HepG2 (cell line): ENCODE data around the gene SLC51B. TPM values are rescaled to one million over a fixed set of nuclear protein-coding genes. Genes with fewer than 3 reads are reported as not detected.

Source experiments
- DNMT1 ChIP-seq: sonication (generic); formaldehyde crosslinking; IDR thresholded peaks from 2 replicates; pipeline ENCODE4 v1.5.1; 2020; ENCODE audit warnings: mild to moderate bottlenecking, missing genetic modification reagents
- HCFC1 ChIP-seq: fragments of 150-350 bp; IDR thresholded peaks from 2 replicates; pipeline ENCODE4 v1.6.1; 2014; ENCODE audit warnings: low read depth, low read length
- NFIB ChIP-seq: sonication (generic); formaldehyde crosslinking; IDR thresholded peaks from 2 replicates; pipeline ENCODE4 v1.9.0; 2021; ENCODE audit warnings: missing genetic modification reagents, mild to moderate bottlenecking, borderline replicate concordance
- NRL ChIP-seq: sonication (generic); formaldehyde crosslinking; IDR thresholded peaks from 2 replicates; pipeline ENCODE4 v1.5.0; 2020; ENCODE audit warnings: missing genetic modification reagents, mild to moderate bottlenecking, moderate library complexity, borderline replicate concordance
- SOX6 ChIP-seq, 2 experiments: fragments of 450-650 bp in 1 of 2; sonication (generic) in 1 of 2; formaldehyde crosslinking in 1 of 2; IDR thresholded peaks; 2 replicates each; pipeline versions ENCODE4 v1.4.0 to v1.6.1; 2017 to 2020; ENCODE audit warnings: antibody characterized with exemption in 1 of 2, mild to moderate bottlenecking in 1 of 2, missing genetic modification reagents in 1 of 2
- ZBTB33 ChIP-seq: sonication (generic); formaldehyde crosslinking; IDR thresholded peaks from 2 replicates; pipeline ENCODE4 v1.4.0; 2020; ENCODE audit warnings: missing genetic modification reagents
- ZBTB38 ChIP-seq: sonication (generic); formaldehyde crosslinking; IDR thresholded peaks from 2 replicates; pipeline ENCODE4 v1.5.1; 2020; ENCODE audit warnings: mild to moderate bottlenecking, missing genetic modification reagents
- ZNF572 ChIP-seq: sonication (generic); formaldehyde crosslinking; IDR thresholded peaks from 2 replicates; pipeline ENCODE4 v1.5.1; 2020; ENCODE audit warnings: mild to moderate bottlenecking, missing genetic modification reagents
- polyA plus RNA-seq, 8 experiments: library from polyadenylated mRNA; depleted of rRNA in 3 of 8; stranded (reverse) in 7 of 8; unstranded in 1 of 8; fragments of >200 nt; fragmentation: Illumina TruSeq in 4 of 8; extraction: Trizol in 4 of 8; gene quantifications; 2 replicates each; pipeline versions ENCODE4 v1.2.1 to v1.2.3, GENCODE V29; 2011 to 2016; ENCODE audit warnings: low read depth in 4 of 8, missing spikeins in 1 of 8, mixed read lengths in 1 of 8; ENCODE audit not compliant: insufficient read depth in 1 of 8
- total RNA-seq, 5 experiments: library from RNA; depleted of rRNA; stranded (reverse); fragments of >200 nt; fragmentation: Illumina TruSeq; extraction: Trizol; gene quantifications; 2 replicates each; pipeline ENCODE4 v1.2.3, GENCODE V29; 2016; ENCODE audit warnings: low read depth in 1 of 5
- TF ChIP-seq, protein P1 (sequence below), 2 experiments: fragments of 450-650 bp in 1 of 2; sonication (generic) in 1 of 2; formaldehyde crosslinking in 1 of 2; IDR thresholded peaks; 2 replicates each; pipeline versions ENCODE4 v1.6.1 to v1.8.0; 2016 to 2022; ENCODE audit warnings: antibody characterized with exemption in 1 of 2, mild to moderate bottlenecking in 1 of 2, missing genetic modification reagents in 1 of 2
- TF ChIP-seq, protein P2 (sequence below): sonication (generic); formaldehyde crosslinking; conservative IDR thresholded peaks from 2 replicates; pipeline ENCODE4 v1.8.1; 2023; ENCODE audit warnings: missing genetic modification reagents
- TF ChIP-seq, protein P3 (sequence below): sonication (generic); formaldehyde crosslinking; IDR thresholded peaks from 2 replicates; pipeline ENCODE4 v1.9.0; 2022; ENCODE audit warnings: missing genetic modification reagents, mild to moderate bottlenecking, borderline replicate concordance

Gene SLC51B
- total and polyA plus RNA-seq, 2 of the 13 experiments (the other 11 are each of a cell fraction or from before 2014, with no cell fraction given): 14.9 to 17.1 TPM

DNA sequence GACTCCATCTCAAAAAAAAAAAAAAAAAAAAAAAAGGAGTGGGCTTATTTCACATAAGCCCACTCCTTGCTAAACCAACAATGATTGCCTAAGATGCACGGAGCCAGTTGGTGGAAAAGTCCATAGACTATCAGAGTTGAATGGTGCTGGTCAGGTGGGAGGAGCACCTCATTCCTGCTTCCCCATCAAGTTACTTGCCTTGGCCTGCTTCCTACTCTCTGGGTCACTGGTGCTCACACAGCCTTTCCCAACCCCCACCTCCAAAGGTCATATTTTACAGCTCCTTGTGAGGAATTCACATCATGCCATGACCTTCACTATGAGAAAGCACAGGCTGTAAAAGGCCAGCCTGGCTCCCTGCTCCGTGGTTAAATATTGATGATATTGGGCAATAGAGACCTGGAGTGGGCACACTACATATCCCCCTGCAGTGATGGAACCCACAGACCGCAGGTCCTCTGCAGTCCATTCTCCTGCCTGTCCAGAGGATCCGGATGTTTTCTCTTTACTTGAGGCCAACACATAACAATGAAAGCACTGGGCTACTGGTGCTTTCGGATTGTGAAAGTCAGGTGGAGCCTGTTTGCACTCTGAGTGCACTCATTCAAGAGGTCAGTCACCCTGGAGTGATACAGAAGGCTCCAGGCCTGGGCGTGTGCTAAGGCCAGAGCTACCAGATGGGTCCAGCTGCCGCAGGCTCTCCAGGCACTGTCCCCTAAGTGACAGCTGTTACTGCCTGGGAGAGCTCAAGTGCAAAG is at the start of gene SLC51B (continued):
- TF ChIP-seq, protein P1, sequence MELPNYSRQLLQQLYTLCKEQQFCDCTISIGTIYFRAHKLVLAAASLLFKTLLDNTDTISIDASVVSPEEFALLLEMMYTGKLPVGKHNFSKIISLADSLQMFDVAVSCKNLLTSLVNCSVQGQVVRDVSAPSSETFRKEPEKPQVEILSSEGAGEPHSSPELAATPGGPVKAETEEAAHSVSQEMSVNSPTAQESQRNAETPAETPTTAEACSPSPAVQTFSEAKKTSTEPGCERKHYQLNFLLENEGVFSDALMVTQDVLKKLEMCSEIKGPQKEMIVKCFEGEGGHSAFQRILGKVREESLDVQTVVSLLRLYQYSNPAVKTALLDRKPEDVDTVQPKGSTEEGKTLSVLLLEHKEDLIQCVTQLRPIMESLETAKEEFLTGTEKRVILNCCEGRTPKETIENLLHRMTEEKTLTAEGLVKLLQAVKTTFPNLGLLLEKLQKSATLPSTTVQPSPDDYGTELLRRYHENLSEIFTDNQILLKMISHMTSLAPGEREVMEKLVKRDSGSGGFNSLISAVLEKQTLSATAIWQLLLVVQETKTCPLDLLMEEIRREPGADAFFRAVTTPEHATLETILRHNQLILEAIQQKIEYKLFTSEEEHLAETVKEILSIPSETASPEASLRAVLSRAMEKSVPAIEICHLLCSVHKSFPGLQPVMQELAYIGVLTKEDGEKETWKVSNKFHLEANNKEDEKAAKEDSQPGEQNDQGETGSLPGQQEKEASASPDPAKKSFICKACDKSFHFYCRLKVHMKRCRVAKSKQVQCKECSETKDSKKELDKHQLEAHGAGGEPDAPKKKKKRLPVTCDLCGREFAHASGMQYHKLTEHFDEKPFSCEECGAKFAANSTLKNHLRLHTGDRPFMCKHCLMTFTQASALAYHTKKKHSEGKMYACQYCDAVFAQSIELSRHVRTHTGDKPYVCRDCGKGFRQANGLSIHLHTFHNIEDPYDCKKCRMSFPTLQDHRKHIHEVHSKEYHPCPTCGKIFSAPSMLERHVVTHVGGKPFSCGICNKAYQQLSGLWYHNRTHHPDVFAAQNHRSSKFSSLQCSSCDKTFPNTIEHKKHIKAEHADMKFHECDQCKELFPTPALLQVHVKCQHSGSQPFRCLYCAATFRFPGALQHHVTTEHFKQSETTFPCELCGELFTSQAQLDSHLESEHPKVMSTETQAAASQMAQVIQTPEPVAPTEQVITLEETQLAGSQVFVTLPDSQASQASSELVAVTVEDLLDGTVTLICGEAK (IDR thresholded peaks at IDR 0.05): no peak
- TF ChIP-seq, protein P1 (CRISPR knock-in tag; IDR thresholded peaks at IDR 0.05): peak; percentile 62; the same call in 1 of the 2 replicates
- TF ChIP-seq DNMT1 (no peak), ZBTB38 (CRISPR knock-in tag) (peak; percentile 72; the same call in 1 of the 2 replicates), ZNF572 (CRISPR knock-in tag) (0 out of 2 replicates have a peak, but pooled peaks have one; percentile 75), NFIB (CRISPR knock-in tag) (no peak), NRL (peak; percentile 83; the same call in 1 of the 2 replicates), HCFC1 (no peak), ZBTB33 (CRISPR knock-in tag) (peak; percentile 38; the same call in 1 of the 2 replicates), SOX6 (IDR thresholded peaks at IDR 0.05) (no peak), SOX6 (CRISPR knock-in tag; IDR thresholded peaks at IDR 0.05) (peak; percentile 99)
- TF ChIP-seq, protein P2, sequence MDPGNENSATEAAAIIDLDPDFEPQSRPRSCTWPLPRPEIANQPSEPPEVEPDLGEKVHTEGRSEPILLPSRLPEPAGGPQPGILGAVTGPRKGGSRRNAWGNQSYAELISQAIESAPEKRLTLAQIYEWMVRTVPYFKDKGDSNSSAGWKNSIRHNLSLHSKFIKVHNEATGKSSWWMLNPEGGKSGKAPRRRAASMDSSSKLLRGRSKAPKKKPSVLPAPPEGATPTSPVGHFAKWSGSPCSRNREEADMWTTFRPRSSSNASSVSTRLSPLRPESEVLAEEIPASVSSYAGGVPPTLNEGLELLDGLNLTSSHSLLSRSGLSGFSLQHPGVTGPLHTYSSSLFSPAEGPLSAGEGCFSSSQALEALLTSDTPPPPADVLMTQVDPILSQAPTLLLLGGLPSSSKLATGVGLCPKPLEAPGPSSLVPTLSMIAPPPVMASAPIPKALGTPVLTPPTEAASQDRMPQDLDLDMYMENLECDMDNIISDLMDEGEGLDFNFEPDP (CRISPR knock-in tag): no peak
- TF ChIP-seq, protein P3, sequence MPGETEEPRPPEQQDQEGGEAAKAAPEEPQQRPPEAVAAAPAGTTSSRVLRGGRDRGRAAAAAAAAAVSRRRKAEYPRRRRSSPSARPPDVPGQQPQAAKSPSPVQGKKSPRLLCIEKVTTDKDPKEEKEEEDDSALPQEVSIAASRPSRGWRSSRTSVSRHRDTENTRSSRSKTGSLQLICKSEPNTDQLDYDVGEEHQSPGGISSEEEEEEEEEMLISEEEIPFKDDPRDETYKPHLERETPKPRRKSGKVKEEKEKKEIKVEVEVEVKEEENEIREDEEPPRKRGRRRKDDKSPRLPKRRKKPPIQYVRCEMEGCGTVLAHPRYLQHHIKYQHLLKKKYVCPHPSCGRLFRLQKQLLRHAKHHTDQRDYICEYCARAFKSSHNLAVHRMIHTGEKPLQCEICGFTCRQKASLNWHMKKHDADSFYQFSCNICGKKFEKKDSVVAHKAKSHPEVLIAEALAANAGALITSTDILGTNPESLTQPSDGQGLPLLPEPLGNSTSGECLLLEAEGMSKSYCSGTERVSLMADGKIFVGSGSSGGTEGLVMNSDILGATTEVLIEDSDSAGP (CRISPR knock-in tag): peak; percentile 36; the same call in 1 of the 2 replicates
